ENCODE results near the gene YJEFN3.

GRCh38 chr19:19567391-19567790 is 38.7 kb downstream of the YJEFN3 start:
- no peak for TF ChIP-seq POLR2AphosphoS5 (IDR thresholded peaks at IDR 0.05; ENCODE audit: low read depth, low read length)
- TF ChIP-seq POLR2A (IDR thresholded peaks at IDR 0.05; ENCODE audit: control extremely low read depth in 1 of 2, low read depth in 2 of 2, low read length in 2 of 2), result no peak
- TF ChIP-seq CTCF (IDR thresholded peaks at IDR 0.05; ENCODE audit: control extremely low read depth in 1 of 3, insufficient read depth in 1 of 3, low read depth in 1 of 3, low read length in 3 of 3), result no peak
- no peak for TF ChIP-seq GABPA (IDR thresholded peaks at IDR 0.05; ENCODE audit: borderline replicate concordance, insufficient read depth, low read length)

Measured in H1 (cell line).